GM21529 (cell line): ENCODE results near the gene PHAF1.

Source experiments
- ATAC-seq: cut with Tn5 transposase; IDR thresholded peaks from one replicate; pipeline ENCODE4 v1.9.1; 2021; ENCODE audit not compliant: unreplicated experiment

PHAF1 gene

DNA sequence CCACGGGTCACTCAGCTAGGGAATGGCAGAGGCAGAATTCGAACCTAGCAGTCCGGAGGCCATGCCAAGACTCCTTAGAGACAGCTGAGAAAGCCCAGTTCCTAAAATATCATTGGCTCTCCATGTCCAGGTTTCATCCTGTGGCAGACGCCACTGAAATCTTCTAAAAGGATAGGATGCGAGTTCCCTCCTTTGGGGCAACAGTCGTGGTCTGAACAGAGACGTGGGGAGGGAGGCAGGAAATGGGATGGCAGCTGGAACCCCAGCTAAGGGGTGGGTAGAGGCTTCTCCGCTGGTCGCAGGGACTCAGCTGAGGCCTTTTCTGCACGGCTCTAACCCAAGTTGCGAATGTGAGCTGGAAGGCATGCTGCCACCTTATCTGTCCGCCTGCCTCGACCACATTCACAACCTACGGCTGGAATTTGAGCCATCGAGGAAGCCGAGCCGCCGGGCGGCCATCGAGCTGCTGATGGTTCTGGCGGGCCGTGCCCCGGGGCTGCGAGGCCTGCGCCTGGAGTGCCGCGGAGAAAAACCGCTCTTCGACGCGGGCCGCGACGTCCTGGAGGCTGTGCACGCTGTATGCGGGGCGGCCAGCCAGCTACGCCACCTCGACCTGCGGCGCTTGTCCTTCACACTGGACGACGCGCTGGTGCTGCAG, 52.9 kb downstream of the PHAF1 start:
- ATAC-seq: no peak

DNA sequence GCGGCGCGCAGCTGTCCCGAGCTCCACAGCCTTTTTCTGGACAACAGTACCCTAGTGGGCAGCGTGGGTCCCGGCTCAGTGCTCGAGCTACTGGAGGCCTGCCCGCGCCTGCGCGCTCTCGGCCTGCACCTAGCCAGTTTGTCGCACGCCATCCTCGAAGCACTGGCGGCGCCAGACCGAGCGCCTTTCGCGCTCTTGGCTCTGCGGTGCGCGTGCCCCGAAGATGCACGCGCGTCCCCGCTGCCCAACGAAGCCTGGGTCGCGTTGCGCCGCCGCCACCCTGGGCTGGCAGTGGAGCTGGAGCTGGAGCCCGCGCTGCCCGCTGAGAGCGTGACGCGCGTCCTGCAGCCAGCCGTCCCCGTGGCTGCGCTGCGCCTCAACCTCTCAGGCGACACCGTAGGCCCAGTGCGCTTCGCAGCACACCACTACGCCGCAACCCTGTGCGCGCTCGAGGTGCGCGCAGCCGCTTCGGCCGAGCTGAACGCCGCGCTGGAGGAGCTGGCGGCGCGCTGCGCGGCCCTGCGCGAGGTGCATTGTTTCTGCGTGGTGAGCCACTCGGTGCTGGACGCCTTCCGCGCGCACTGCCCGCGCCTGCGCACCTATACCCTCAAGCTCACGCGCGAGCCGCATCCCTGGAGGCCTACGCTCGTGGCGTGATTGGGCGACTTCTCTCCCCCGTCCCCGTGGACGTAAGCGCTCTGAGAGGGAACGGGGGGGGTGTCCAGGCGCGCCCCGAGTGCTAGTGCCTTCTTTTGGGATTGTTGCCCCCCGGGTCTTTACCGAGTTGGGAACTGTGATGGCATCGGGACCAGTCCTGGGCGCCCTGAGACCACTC, 53.6 kb downstream of the PHAF1 start:
- ATAC-seq: no peak

DNA sequence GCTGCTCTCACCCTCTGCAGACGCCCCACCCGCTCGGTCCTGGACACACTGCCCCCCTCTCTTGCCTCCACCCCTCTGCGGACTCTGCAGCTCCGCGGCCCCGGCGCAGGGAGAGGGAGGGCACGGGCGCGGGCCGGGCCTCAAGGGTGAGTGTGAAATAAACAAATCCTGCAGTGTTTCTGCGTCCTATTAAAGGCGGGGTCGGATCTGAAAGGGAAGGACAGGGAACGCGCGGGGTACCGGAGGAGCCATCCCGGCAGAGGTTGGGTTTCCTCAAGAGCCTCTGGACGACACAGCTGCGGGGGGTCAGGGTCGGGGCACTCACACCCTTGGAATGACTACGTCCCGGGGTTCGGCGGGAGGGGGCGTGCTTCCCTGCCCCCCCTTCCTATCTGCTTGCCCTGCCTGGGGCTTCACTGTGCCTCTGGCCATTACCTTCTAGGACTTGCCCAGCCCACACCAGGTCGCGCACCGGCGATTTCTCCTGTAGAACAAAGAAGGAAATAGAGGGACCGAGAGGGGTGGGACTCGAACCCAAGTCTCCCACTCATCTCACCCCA, 54.3 kb downstream of the PHAF1 start:
- no peak for ATAC-seq

DNA sequence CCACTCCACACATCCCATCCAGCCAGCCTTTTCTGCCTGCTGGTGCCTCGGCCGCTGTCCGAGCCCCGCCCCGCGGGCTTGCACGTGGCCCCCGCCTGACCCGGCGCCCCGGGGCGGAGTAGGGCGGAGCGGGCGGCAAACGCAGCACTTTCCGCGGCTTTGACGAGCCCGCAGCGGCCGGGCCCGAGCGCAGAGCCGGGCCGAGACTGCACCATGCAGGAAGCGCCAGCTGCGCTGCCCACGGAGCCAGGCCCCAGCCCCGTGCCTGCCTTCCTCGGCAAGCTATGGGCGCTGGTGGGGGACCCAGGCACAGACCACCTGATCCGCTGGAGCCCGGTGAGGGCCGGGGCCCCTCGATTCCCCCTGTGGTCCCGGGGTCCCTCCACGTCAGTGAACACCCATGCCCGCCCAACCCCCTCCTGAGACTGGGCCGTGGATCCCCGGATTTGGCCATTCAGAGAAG, 54.9 kb downstream of the PHAF1 start, which contains the start of gene HSF4:
Gene HSF4, plus strand, starts transcription at position 147 of the 463 bp plus-strand sequence. Its CDS starts 67 bp downstream, at position 214.
- ATAC-seq: no peak

DNA sequence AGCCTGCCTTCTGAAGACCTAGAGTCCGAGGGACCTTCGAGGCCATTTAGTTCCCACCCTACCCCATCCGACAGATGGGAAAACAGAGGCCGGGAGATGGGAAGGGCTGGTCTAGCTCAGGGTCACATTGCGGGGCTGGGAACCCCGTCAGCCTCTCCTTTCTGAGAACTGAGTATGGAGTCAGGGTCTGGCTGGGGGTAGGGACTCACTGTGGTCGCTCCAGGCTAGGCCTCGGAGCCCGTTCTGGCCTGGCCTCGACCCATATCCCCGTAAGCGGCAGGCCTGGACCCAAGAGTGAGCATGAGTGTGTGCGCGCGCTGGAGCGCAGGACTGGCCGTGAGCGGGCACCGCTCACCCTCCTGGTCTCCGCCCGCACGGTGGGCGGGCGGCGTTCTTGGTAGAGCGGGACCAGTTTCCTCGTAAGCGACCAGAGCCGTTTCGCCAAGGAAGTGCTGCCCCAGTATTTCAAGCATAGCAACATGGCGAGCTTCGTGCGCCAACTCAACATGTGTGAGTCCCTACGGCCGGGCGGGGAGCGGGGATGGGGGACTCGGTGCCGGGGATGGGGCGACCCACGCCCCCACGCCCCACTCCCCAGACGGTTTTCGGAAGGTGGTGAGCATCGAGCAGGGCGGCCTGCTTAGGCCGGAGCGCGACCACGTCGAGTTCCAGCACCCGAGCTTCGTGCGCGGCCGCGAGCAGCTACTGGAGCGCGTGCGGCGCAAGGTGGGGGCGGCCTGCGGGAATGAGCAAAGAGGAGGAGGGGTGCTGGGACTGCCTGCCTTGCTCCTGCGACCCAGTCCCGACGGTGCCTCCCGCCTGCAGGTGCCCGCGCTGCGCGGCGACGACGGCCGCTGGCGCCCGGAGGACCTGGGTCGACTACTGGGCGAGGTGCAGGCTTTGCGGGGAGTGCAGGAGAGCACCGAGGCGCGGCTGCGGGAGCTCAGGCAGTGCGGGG, 55.7 kb downstream of the PHAF1 start:
- no peak for ATAC-seq

DNA sequence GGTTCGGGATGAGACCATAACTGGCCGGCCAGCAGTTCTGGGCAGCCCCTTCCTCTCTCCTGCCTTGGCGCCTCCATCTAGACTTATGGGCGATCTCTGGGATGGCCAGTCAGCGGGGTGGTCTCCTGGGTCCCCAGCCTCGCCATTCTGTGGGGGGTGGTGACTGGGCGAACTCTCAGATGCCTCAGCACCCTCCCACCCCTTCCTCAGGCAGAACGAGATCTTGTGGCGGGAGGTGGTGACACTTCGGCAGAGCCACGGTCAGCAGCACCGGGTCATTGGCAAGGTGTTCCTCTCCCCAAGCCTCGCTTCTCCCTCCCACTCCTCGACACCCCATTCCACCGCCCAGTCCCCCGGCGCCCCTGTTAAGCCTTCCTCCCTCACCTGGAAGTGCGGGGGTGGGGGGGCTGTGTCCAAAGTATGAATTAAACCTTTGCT, 56.4 kb downstream of the PHAF1 start:
- no peak for ATAC-seq

DNA sequence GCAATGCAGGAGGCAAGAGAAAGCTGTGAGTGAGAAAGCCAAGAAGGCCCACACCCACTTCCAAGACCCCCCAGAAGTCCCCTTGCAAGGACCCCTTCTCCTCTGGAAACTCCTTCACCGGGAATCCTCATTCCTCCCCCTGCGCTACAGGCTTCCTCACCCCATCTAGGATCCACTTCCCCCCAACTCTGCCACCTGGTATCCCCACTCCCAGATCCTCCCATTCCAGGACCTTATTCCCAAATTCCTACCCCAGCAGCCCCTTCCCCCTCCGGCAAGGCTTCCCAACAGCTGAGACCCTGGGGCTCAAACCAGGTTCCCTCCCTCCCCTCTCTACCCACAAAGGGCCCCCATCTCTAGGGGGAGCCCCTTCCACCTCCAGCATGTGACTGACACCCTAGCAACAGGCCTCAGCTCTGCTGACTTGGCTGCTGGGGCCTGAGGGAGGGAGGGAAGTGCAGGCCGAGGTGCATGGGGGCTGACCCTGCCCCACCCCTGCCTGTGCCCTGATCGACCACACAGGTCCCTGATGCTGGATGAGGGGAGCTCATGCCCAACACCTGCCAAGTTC, 56.9 kb downstream of the PHAF1 start:
- no peak for ATAC-seq

DNA sequence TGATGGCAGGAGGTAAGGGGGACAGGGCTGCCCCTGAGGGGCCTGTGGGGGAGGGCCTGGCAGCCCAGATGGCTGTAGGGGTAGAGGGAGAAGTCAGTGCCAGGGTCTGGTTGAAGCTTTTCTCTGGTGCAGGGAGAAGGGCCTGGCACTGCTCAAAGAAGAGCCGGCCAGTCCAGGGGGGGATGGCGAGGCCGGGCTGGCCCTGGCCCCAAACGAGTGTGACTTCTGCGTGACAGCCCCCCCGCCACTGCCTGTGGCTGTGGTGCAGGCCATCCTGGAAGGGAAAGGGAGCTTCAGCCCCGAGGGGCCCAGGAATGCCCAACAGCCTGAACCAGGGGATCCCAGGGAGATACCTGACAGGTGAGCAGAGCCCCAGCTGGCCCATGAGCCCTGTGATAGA, 57.8 kb downstream of the PHAF1 start:
- ATAC-seq: no peak

DNA sequence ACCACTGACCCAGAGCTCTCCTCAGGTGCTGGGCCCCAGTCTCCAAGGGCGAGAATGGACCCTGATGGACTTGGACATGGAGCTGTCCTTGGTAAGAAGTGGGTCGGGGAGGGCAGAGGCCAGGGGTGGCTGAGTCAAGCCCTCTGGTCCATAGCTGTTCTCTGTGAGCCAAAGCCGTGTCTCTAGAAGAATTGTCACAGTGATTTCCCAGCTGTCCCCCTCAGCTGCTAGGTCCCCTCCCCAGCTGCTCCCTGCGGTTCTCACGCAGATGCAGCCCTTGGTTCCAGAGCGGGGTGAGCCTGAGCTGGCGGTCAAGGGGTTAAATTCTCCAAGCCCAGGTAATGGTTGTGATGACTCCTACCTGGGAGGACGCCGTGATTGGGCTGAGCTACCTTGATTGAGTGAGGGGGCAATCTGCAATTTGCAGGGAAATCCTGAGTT, 59.3 kb downstream of the PHAF1 start:
- ATAC-seq: no peak

DNA sequence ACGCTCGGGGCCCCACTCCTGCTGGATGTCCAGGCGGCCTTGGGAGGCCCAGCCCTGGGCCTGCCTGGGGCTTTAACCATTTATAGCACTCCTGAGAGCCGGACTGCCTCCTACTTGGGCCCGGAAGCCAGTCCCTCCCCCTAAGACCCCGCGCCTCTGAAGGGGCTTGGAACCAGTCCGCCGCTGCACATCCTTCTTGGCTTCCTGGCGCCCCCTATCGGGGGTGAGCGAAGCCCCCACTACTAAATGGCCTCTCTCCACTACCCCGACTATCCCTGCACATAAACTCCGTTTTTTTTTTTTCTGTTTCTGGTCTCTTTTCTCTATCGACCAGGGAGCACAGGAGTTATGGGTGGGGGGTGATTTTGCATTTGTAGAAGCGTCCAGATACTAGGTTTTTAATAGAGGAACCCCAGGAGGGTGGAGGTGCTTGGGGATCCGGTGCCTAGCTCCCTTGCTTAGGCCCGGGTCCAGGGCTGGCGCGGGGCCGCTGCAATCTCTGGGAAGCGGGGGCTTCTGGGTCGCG, 60.0 kb downstream of the PHAF1 start:
- no peak for ATAC-seq

DNA sequence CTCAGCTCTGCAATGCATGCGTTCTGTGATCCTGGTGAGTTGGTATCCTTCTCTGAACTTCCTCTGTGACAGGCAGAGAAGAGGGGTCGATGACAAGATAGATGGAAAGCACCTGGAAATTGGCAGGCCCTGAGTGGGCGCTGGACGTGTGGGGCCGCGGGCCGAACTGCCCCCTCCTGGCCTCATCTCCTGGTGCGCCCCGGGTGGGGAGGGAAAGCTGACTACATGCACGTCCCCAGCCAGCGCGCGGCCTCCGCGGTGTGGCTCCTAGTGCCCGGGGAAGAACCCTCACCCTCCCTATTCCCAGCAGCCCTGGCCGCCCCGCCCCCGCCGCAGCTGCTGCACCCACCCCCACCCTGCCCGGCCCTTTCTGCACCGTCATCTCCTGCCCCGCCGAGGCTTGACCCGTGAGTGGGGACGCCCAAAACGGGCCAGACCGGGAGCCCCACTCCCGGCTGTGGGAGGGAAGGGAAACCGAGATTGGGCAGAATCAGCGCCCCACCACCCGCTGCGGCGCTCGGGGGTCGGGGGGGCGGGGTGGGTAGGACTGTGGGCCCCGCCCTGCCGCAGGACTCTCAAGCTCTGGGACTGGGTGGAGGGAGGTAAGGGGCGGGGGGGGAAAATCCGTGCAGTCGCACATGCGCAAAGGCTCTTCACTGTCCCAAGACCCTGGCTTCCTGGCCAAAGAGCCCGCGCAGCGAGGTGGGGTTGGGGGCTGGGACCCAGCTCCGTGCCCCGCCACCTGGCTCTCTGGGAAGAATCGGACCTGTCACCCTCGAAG, 60.6 kb downstream of the PHAF1 start, which contains the start of gene NOL3:
Gene NOL3, plus strand, starts transcription at position 371 of the 781 bp plus-strand sequence.
- ATAC-seq: peak; percentile 48

DNA sequence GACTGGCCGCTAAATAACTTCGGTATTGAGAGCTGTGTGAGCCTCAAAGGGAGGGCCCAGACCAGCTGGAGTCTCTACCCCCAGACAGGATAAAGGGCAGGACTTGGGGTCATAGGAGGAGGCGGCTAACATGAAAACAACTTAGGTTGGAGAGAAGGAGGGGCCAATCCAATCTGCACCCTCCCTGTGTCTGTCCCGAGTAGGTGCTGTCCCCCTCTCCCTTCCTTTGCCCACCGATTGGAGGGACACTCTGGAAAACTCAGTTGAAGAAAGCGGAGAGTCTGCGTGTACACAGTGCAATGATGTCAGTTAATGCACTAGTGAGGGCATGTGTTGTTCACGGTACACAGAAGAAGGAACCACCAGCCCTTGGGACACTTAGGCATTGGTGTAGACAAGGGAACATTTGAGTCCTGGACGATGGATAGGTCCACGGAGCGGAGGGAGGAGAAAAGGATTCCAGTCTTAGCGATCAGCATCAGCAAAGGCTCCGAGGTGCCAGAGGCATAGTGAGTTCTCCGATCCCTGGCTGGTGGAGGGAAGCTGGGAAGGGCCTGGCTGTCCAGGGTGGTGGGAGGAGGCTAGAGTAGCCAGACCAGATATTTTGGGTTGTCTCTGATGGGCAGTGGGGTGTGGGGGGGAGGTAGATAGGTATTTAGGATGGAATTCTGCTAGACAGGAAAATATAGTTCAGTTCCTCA, 61.4 kb downstream of the PHAF1 start:
- ATAC-seq: peak; percentile 7

DNA sequence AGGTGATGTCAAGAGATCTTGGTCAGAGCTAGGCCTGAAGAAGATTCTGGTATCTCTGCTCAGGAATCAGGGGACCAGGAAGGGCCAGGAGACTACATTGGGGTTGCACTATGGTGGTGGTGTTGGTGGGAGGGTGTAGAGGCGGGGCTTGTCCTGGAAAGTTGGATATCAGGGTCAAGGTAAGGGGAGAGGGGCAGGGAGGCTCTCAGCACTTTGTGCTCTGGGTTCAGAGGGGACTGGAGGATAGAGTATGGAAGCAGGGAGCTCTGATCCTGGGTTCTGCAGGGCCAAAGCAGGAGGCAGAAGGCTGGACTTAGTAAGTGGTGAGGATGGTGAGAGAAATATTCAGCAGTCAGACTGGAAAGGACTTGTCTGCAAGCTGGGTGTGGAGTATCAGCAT, 63.6 kb downstream of the PHAF1 start:
- ATAC-seq: no peak

DNA sequence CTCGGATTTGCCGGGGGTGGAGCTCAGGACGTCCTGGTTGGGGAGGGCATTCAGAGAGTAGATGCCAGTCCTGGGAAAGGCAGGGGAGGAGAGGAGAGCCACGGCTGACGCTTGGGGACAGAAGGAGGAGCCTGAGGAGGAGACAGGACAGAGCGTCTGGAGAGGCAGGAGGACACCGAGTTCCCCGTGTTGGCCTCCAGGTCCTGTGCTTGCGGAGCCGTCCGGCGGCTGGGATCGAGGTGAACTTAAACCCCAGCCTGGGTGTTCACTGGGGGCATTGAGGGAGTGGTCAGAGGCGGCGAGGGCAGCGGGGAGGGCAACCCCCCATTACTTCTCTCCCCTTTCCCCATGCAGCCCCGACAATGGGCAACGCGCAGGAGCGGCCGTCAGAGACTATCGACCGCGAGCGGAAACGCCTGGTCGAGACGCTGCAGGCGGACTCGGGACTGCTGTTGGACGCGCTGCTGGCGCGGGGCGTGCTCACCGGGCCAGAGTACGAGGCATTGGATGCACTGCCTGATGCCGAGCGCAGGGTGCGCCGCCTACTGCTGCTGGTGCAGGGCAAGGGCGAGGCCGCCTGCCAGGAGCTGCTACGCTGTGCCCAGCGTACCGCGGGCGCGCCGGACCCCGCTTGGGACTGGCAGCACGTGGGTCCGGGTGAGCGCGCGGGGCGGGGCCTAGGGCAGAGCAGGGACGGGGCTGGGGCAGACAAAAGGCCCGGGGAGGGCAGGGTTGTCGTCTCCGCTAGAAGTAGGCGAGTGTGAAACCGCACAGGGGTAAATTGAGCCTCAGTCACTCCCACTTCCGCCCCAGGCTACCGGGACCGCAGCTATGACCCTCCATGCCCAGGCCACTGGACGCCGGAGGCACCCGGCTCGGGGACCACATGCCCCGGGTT, 64.3 kb downstream of the PHAF1 start:
- peak; percentile 39 for ATAC-seq

DNA sequence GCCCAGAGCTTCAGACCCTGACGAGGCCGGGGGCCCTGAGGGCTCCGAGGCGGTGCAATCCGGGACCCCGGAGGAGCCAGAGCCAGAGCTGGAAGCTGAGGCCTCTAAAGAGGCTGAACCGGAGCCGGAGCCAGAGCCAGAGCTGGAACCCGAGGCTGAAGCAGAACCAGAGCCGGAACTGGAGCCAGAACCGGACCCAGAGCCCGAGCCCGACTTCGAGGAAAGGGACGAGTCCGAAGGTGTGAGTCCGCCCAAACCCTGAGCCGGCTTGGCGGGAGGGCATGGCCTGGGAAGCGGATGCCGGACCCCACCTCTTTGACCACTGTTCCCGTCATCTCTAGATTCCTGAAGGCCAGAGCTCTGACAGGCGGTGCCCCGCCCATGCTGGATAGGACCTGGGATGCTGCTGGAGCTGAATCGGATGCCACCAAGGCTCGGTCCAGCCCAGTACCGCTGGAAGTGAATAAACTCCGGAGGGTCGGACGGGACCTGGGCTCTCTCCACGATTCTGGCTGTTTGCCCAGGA, 65.0 kb downstream of the PHAF1 start:
- ATAC-seq: no peak

DNA sequence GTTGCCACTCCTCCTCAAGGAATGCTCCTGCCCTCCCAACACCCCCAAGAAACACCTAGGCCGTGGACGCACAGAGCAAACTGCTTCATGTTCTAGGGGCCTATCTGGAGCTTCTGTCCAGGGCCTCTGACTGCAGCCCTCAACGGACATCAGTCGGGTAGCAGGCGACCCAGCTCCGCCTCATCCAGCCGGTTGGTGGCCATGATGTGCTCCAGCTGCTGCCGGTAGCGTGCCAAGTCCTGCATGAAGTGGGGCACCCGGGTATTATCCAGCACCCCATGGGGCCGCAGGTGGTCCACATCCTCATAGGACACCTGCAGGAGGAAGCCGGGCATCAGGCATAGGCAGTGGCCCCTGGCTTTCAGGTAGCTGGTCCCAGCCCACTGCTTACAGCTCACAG, 66.9 kb downstream of the PHAF1 start:
- ATAC-seq: no peak
